PC-3 (cell line): ENCODE measurements around the gene CCDC158. TPM values are rescaled to one million over a fixed set of nuclear protein-coding genes. Genes with fewer than 3 reads are reported as not detected.

ENCODE experiments used
- ATAC-seq: fragments of 200-7000 bp; cut with Tn5 transposase; 2 replicates; pipeline ENCODE4 v1.9.1; 2020; ENCODE audit warnings: mild to moderate bottlenecking, moderate library complexity
- BruUV-seq: library from RNA; stranded (reverse); fragments of 400-500 nt; replicated peaks from 2 replicates; lab custom pipeline; 2021; lab: Mats Ljungman, UMichigan
- CTCF ChIA-PET: fragments of 300-600 bp; sonication (Branson Sonifier 250); formaldehyde crosslinking; loops from one replicate; lab custom pipeline; 2022; ENCODE audit warnings: antibody characterized with exemption; lab: Charles Lee
- POLR2A ChIA-PET: fragments of 300-600 bp; sonication (Branson Sonifier 250); formaldehyde crosslinking; loops from one replicate; lab custom pipeline; 2022; ENCODE audit warnings: antibody characterized with exemption; ENCODE audit not compliant: unreplicated experiment; lab: Charles Lee
- DNase-seq: peaks from one replicate; pipeline ENCODE4 v3.0.0-alpha.2; 2015
- H2AFZ ChIP-seq: fragments of 300-600 bp; sonication (generic); 2 replicates; pipeline ENCODE4 v1.6.0; 2016; ENCODE audit warnings: antibody characterized with exemption, low read length
- H3F3A ChIP-seq: fragments of 300-600 bp; sonication (generic); one replicate; pipeline ENCODE4 v1.6.0; 2017; ENCODE audit warnings: antibody characterized with exemption, low read length, control low read depth, mild to moderate bottlenecking; ENCODE audit not compliant: unreplicated experiment
- H3K27ac ChIP-seq: fragments of 300-600 bp; sonication (generic); 2 replicates; pipeline ENCODE4 v1.5.1; 2016; ENCODE audit warnings: mild to moderate bottlenecking, low read length
- H3K27me3 ChIP-seq: fragments of 300-600 bp; sonication (generic); 2 replicates; pipeline ENCODE4 v1.6.1; 2016; ENCODE audit warnings: low read length, mixed read lengths
- H3K36me3 ChIP-seq: fragments of 300-600 bp; sonication (generic); 2 replicates; pipeline ENCODE4 v1.6.1; 2016; ENCODE audit warnings: low read depth, mixed run types, low read length, mixed read lengths
- H3K4me1 ChIP-seq: fragments of 300-600 bp; sonication (generic); 2 replicates; pipeline ENCODE4 v1.5.1; 2016; ENCODE audit warnings: low read length; ENCODE audit not compliant: insufficient read depth
- H3K4me2 ChIP-seq: fragments of 300-600 bp; sonication (generic); 2 replicates; pipeline ENCODE4 v1.6.0; 2016; ENCODE audit warnings: low read length
- H3K4me3 ChIP-seq: fragments of 300-600 bp; sonication (generic); 2 replicates; pipeline ENCODE4 v1.5.1; 2016; ENCODE audit warnings: mild to moderate bottlenecking, low read length, mixed read lengths
- H3K79me2 ChIP-seq: fragments of 300-600 bp; sonication (generic); 2 replicates; pipeline ENCODE4 v1.6.1; 2017; ENCODE audit warnings: low read length, mixed read lengths
- H3K9ac ChIP-seq: fragments of 300-600 bp; sonication (generic); 2 replicates; pipeline ENCODE4 v1.6.0; 2016; ENCODE audit warnings: mild to moderate bottlenecking, low read length
- H3K9me2 ChIP-seq: fragments of 300-600 bp; sonication (generic); replicated peaks from 2 replicates; pipeline ENCODE4 v1.6.1; 2016; ENCODE audit warnings: mixed run types, low read length, mixed read lengths
- H3K9me3 ChIP-seq: fragments of 300-600 bp; sonication (generic); 2 replicates; pipeline ENCODE4 v1.6.1; 2016; ENCODE audit warnings: low read length, mixed read lengths
- H4K20me1 ChIP-seq: fragments of 300-600 bp; sonication (generic); 2 replicates; pipeline ENCODE4 v1.6.1; 2016; ENCODE audit warnings: low read length, mixed read lengths
- EZH2 ChIP-seq: fragments of 300-600 bp; sonication (generic); IDR thresholded peaks from one replicate; pipeline ENCODE4 v1.6.1; 2017; ENCODE audit warnings: antibody characterized with exemption, mild to moderate bottlenecking, low read length; ENCODE audit not compliant: unreplicated experiment
- EZH2phosphoT487 ChIP-seq: fragments of 300-600 bp; sonication (generic); IDR thresholded peaks from 2 replicates; pipeline ENCODE4 v1.6.1; 2018; ENCODE audit warnings: mild to moderate bottlenecking, antibody characterized with exemption, low read length, borderline replicate concordance
- intact Hi-C: fragments of 100-400 bp; cut with micrococcal nuclease; formaldehyde crosslinking; loops from 2 replicates; pipeline ENCODE4 v1.9.0; 2023
- total RNA-seq: library from RNA; depleted of rRNA; stranded (reverse); fragments of >200 nt; gene quantifications from 2 replicates; pipeline ENCODE4 v1.2.3, GENCODE V29; 2014
- TF ChIP-seq, protein P1 (sequence below): fragments of 300-600 bp; sonication (generic); conservative IDR thresholded peaks from 2 replicates; pipeline ENCODE4 v1.5.1; 2017; ENCODE audit warnings: antibody characterized with exemption, low read depth, mild to moderate bottlenecking, low read length

Gene CCDC158
- total RNA-seq, 1 experiment from 2014 or later, result not detected

DNA sequence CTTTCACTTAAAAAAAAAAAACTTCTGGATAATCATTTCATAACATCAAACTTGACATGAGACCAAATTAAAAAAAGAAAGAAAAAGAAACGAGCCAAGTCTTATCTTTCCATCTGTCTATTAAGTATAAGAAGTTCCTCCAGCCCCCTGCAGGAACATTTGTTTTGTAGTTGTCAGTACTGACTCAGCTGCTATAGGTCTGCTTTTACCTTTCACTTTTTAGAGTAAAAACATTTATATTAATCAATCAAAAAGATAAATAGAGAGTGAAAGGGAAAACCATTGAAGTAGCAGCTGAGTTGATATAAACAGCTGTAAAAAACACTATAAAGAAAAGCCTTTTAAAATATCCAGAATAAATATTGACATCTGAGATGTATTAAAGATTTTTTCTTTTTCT lies 46.1 kb downstream of the CCDC158 start:
- no peak overlapping the region for H3K9ac ChIP-seq
- peak overlapping the region; percentile 23; the same call in 1 of the 2 replicates for H3K27ac ChIP-seq
- ChIA-PET CTCF (interaction anchor here (0.6 kb wide), 1 partner anchor 37 kb away, joined by 3 read pairs; no protein-coding TSS in a partner anchor), POLR2A (no interaction called here)
- no peaks in the 10 kb centered on the region for H4K20me1 ChIP-seq
- H3K9me3 ChIP-seq, result no peaks in the 10 kb centered on the region
- no peaks in the 10 kb centered on the region; the same call in 1 of the 2 replicates for H3K36me3 ChIP-seq
- peak overlapping the region; percentile 62 for H3K4me2 ChIP-seq
- peak overlapping the region; percentile 20; the same call in 1 of the 2 replicates for H2AFZ ChIP-seq
- H3K9me2 ChIP-seq, result no peaks in the 10 kb centered on the region
- H3K4me3 ChIP-seq, result peak overlapping the region; percentile 41
- DNase-seq (peak; percentile 39), ATAC-seq (peak; percentile 69)
- H3F3A ChIP-seq, result no peaks in the 10 kb centered on the region
- intact Hi-C loops, result loop anchor here (10.0 kb wide), 1 partner anchor 70 kb away; the partner anchor contains the start of gene STBD1
- TF ChIP-seq, protein P1, sequence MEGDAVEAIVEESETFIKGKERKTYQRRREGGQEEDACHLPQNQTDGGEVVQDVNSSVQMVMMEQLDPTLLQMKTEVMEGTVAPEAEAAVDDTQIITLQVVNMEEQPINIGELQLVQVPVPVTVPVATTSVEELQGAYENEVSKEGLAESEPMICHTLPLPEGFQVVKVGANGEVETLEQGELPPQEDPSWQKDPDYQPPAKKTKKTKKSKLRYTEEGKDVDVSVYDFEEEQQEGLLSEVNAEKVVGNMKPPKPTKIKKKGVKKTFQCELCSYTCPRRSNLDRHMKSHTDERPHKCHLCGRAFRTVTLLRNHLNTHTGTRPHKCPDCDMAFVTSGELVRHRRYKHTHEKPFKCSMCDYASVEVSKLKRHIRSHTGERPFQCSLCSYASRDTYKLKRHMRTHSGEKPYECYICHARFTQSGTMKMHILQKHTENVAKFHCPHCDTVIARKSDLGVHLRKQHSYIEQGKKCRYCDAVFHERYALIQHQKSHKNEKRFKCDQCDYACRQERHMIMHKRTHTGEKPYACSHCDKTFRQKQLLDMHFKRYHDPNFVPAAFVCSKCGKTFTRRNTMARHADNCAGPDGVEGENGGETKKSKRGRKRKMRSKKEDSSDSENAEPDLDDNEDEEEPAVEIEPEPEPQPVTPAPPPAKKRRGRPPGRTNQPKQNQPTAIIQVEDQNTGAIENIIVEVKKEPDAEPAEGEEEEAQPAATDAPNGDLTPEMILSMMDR, result peak; percentile 29; the same call in 1 of the 2 replicates
- TF ChIP-seq EZH2, result no peak
- no peaks in the 10 kb centered on the region for H3K27me3 ChIP-seq
- no TSS peak for BruUV-seq
- no peaks in the 10 kb centered on the region for H3K79me2 ChIP-seq
- H3K4me1 ChIP-seq, result peaks cover 20% of the 10 kb centered on the region

DNA sequence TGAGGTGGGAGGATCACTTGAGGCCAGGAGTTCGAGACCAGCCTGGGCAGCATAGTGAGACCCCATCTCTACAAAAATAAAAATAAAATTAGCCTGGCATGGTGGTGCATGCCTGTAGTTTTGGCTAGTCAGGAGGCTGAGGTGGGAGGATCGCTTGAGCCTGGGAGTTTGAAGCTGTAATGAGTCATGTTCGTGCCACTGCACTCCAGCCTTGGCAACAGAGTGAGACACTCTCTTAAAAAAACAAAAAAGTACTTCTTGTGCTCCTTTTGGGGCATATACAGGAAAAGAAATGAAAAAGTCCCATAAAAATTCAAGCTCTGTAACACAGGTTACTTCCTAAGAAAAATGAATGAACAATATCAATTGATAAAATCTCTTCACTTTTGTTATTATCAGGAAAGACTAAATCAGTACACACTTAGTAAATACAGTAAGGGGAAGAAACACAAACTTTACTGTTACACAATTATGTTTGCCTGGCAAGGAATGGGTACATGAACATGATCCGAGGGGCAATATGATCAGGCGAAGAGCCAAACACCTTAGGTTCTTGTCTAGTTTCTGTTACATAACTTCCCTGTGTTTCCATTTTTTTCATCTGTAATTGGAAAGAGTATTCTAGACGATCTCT lies 46.9 kb downstream of the CCDC158 start:
- no TSS peak for BruUV-seq
- peaks cover 20% of the 10 kb centered on the region for H3K4me1 ChIP-seq
- no peaks in the 10 kb centered on the region for H3K79me2 ChIP-seq
- peak overlapping the region; percentile 23 for H3K27ac ChIP-seq
- intact Hi-C loops, result loop anchor here (10.0 kb wide), 1 partner anchor 69 kb away; the partner anchor contains the start of gene STBD1
- DNase-seq, result peak; percentile 61
- H4K20me1 ChIP-seq, result no peaks in the 10 kb centered on the region
- ChIA-PET CTCF (interaction anchor here (0.6 kb wide), 2 partner anchors 36 to 360 kb away, joined by 3 to 4 read pairs; no protein-coding TSS in a partner anchor), POLR2A (interaction anchor here (0.5 kb wide), 1 partner anchor 29 kb away, joined by 8 read pairs; no protein-coding TSS in a partner anchor)
- no peaks in the 10 kb centered on the region for H3K9me2 ChIP-seq
- no peaks in the 10 kb centered on the region for H3K9me3 ChIP-seq
- peak; percentile 78 for ATAC-seq
- H3K36me3 ChIP-seq, result no peaks in the 10 kb centered on the region; the same call in 1 of the 2 replicates
- no peak overlapping the region for H3K9ac ChIP-seq
- no peaks in the 10 kb centered on the region for H3K27me3 ChIP-seq
- H2AFZ ChIP-seq, result peak overlapping the region; percentile 20; the same call in 1 of the 2 replicates
- H3K4me2 ChIP-seq, result peak overlapping the region; percentile 62
- peak overlapping the region; percentile 41 for H3K4me3 ChIP-seq
- TF ChIP-seq EZH2phosphoT487, result no peak
- no peak for TF ChIP-seq EZH2
- TF ChIP-seq, protein P1, result no peak
- no peaks in the 10 kb centered on the region for H3F3A ChIP-seq

DNA sequence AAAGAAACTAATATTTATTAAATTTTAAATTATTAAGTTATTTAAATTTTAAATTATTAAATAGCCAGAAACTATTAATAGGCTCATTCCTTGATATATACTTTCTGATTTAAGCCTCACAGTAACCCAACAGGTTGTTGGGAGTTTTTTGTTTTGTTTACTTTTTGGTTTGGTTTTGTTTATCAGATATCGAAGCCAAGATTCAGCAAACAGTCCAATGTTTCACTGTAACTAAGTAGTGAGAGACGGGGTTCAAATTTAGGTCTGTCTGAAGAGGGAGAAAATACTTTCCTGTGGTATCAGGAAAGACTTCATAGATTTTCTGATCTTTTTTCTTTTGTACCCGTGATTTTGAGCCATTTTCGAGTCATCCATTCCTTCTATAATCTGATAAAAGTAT lies 54.2 kb downstream of the CCDC158 start:
- H3K4me3 ChIP-seq, result no peak overlapping the region
- ChIA-PET POLR2A (no interaction called here), CTCF (no interaction called here)
- H3K27ac ChIP-seq, result no peak overlapping the region
- TF ChIP-seq, protein P1, result no peak
- TF ChIP-seq EZH2phosphoT487, result no peak
- no peak for TF ChIP-seq EZH2
- no peak overlapping the region for H3K9ac ChIP-seq
- no peaks in the 10 kb centered on the region for H4K20me1 ChIP-seq
- no peaks in the 10 kb centered on the region for H3K9me3 ChIP-seq
- H2AFZ ChIP-seq, result no peak overlapping the region
- H3K27me3 ChIP-seq, result no peaks in the 10 kb centered on the region
- intact Hi-C loops, result no loop called here
- H3K9me2 ChIP-seq, result no peaks in the 10 kb centered on the region
- no peak overlapping the region for H3K4me2 ChIP-seq
- H3F3A ChIP-seq, result no peaks in the 10 kb centered on the region
- no TSS peak for BruUV-seq
- DNase-seq (no peak), ATAC-seq (no peak)
- no peaks in the 10 kb centered on the region for H3K36me3 ChIP-seq
- no peaks in the 10 kb centered on the region for H3K4me1 ChIP-seq
- H3K79me2 ChIP-seq, result no peaks in the 10 kb centered on the region
